ENCODE measurements around the gene DYRK3. TPM values are rescaled to one million over a fixed set of nuclear protein-coding genes. Genes with fewer than 3 reads are reported as not detected.

Gene DYRK3
- total and polyA plus RNA-seq, 9 of the 15 experiments (the other 6 are each of a cell fraction or from before 2014, with no cell fraction given): 4.5 to 33.7 (median 25.7) TPM

- no peaks in the 10 kb centered on the region for H3K9me3 ChIP-seq (replicated peaks; ENCODE audit: control insufficient read depth, insufficient read depth, low read depth, low read length)
- no peaks in the 10 kb centered on the region for H3K79me2 ChIP-seq (ENCODE audit: control insufficient read depth, insufficient read depth, low read length)
- no peaks in the 10 kb centered on the region for H3K27me3 ChIP-seq (ENCODE audit: control insufficient read depth in 2 of 2, insufficient read depth in 2 of 2, low read length in 2 of 2)
- DNase-seq (ENCODE audit: extremely low read depth in 1 of 4, low spot score in 3 of 4) (no peak), ATAC-seq (no peak), FAIRE-seq (no peak)
- intact Hi-C loops (cut with micrococcal nuclease): no loop called here
- H3K27ac ChIP-seq (ENCODE audit: extremely low read depth, low read depth, low read length): no peak overlapping the region
- peaks cover 34 to 61% of the 10 kb centered on the region in 2 experiments for H3K4me1 ChIP-seq (replicated peaks in 1 of 2; ENCODE audit: control insufficient read depth in 2 of 2, insufficient read depth in 2 of 2, low read length in 2 of 2)
- H3K4me2 ChIP-seq (ENCODE audit: insufficient read depth, low read length): no peak overlapping the region
- H3K9me1 ChIP-seq (ENCODE audit: control insufficient read depth, insufficient read depth, low read length): no peaks in the 10 kb centered on the region
- no peak overlapping the region for H2AFZ ChIP-seq (ENCODE audit: low read depth, low read length)
- no peaks in the 10 kb centered on the region for H3K36me3 ChIP-seq (ENCODE audit: control insufficient read depth, insufficient read depth, low read length)
- ChIA-PET CTCF (ENCODE audit: low intra/inter-chr PET ratio) (no interaction called here), POLR2A (interaction anchor here (0.7 to 7.4 kb wide), 4 partner anchors 16 to 25 kb away, joined by 3 to 59 read pairs (median 4); no protein-coding TSS in a partner anchor)
- no peak overlapping the region for H3K9ac ChIP-seq (ENCODE audit: insufficient read depth in 1 of 2, low read depth in 2 of 2, low read length in 2 of 2)
- WGBS (ENCODE audit: insufficient coverage, low coverage, missing lambda C conversion rate): 79% methylated on average over 2 of the region's 5 CpGs
- H3K4me3 ChIP-seq: no peak overlapping the region
- no peaks in the 10 kb centered on the region for H4K20me1 ChIP-seq (replicated peaks; ENCODE audit: control insufficient read depth, insufficient read depth, low read length)
- in situ Hi-C loops (cut with MboI): no loop called here
- no TSS peak for BruUV-seq (replicated peaks)
- TF ChIP-seq MAFK (IDR thresholded peaks at IDR 0.05; ENCODE audit: low read length) (no peak), ZBTB34 (CRISPR knock-in tag; IDR thresholded peaks at IDR 0.05) (no peak), PRMT5 (CRISPR knock-in tag; IDR thresholded peaks at IDR 0.05) (no peak), ZNF407 (IDR thresholded peaks at IDR 0.05; ENCODE audit: low read depth) (no peak), ZNF77 (CRISPR knock-in tag; IDR thresholded peaks at IDR 0.05) (no peak), PHF20 (IDR thresholded peaks at IDR 0.05; ENCODE audit: partially characterized antibody) (no peak), SUPT5H (IDR thresholded peaks at IDR 0.05) (no peak), TARDBP (IDR thresholded peaks at IDR 0.05) (no peak), GATAD2A (IDR thresholded peaks at IDR 0.05) (no peak), HOMEZ (CRISPR knock-in tag; IDR thresholded peaks at IDR 0.05) (no peak), SRSF9 (IDR thresholded peaks at IDR 0.05; ENCODE audit: borderline replicate concordance, low read depth, low read length) (no peak), ZNF12 (CRISPR knock-in tag; IDR thresholded peaks at IDR 0.05) (no peak), ILK (tag; IDR thresholded peaks at IDR 0.05; ENCODE audit: borderline replicate concordance, low read depth) (no peak)
Observed at GRCh38 chr1:206666954-206667665, 31.8 kb downstream of the DYRK3 start.
